B cell (primary cell): ENCODE data around the gene TM6SF1. TPM values are rescaled to one million over a fixed set of nuclear protein-coding genes. Genes with fewer than 3 reads are reported as not detected.
A peak's percentile ranks its signal among the peaks of the same experiment; 100 is the strongest.

Experiments used
- ATAC-seq: fragments of 200-7000 bp; cut with Tn5 transposase; one replicate; pipeline ENCODE4 v1.10.0; 2021; ENCODE audit warnings: low read depth, mild to moderate bottlenecking, moderate number of reproducible peaks, moderate library complexity
- CTCF ChIA-PET: fragments of 350-600 bp; sonication (Branson Sonifier 250); formaldehyde crosslinking; loops from one replicate; lab custom pipeline; 2021; ENCODE audit warnings: antibody characterized with exemption, inconsistent platforms; lab: Charles Lee
- POLR2A ChIA-PET: fragments of 350-600 bp; sonication (Branson Sonifier 250); formaldehyde crosslinking; loops from one replicate; lab custom pipeline; 2021; ENCODE audit warnings: antibody characterized with exemption; lab: Charles Lee
- DNase-seq: peaks from one replicate; pipeline ENCODE4 v3.0.0; 2013
- H2AFZ ChIP-seq: 2 replicates; pipeline ENCODE4 v1.6.1; 2012; ENCODE audit warnings: mild to moderate bottlenecking, low read depth, low read length; ENCODE audit not compliant: insufficient read depth, poor library complexity, severe bottlenecking
- H3K27ac ChIP-seq, 2 donors: 1 replicate in 1 of 2; 2 replicates in 1 of 2; pipeline ENCODE4 v1.5.1; 2012 to 2013; ENCODE audit warnings: low read length in 2 of 2, mild to moderate bottlenecking in 2 of 2, moderate library complexity in 1 of 2
- H3K27me3 ChIP-seq, 4 experiments: fragments of 200-600 bp in 1 of 4; sonication (generic) in 1 of 4; replicated peaks in 1 of 4; 1 replicate in 2 of 4; 2 replicates in 2 of 4; pipeline versions ENCODE4 v1.6.1 to v1.7.0; 2013 to 2016; ENCODE audit warnings: low read length in 3 of 4, mild to moderate bottlenecking in 2 of 4, mixed read lengths in 1 of 4, moderate library complexity in 1 of 4; ENCODE audit not compliant: insufficient read depth in 4 of 4, control insufficient read depth in 3 of 4; ENCODE audit errors: control extremely low read depth in 1 of 4
- H3K36me3 ChIP-seq, 2 experiments: replicated peaks in 1 of 2; 1 replicate in 1 of 2; 2 replicates in 1 of 2; pipeline versions ENCODE4 v1.6.1 to v1.7.1; 2013; ENCODE audit warnings: low read length in 1 of 2; ENCODE audit not compliant: insufficient read depth in 2 of 2, control insufficient read depth in 1 of 2; ENCODE audit errors: control extremely low read depth in 1 of 2, extremely low read depth in 1 of 2
- H3K4me1 ChIP-seq, 2 donors: fragments of 200-600 bp in 1 of 2; sonication (generic) in 1 of 2; 1 replicate in 1 of 2; 2 replicates in 1 of 2; pipeline versions ENCODE4 v1.5.1 to v1.6.1; 2013 to 2017; ENCODE audit warnings: low read length in 2 of 2; ENCODE audit not compliant: control insufficient read depth in 2 of 2, insufficient read depth in 2 of 2
- H3K4me2 ChIP-seq: replicated peaks from 2 replicates; pipeline ENCODE3; 2012; ENCODE audit warnings: mild to moderate bottlenecking, low read depth, low read length; ENCODE audit not compliant: poor library complexity, severe bottlenecking
- H3K4me3 ChIP-seq, 5 experiments: fragments of 200-600 bp in 1 of 5; sonication (generic) in 1 of 5; 1 replicate in 3 of 5; 2 replicates in 2 of 5; pipeline versions ENCODE4 v1.5.1 to v1.7.0; 2011 to 2016; ENCODE audit warnings: low read length in 4 of 5, mild to moderate bottlenecking in 4 of 5, low read depth in 2 of 5, control low read depth in 1 of 5, moderate library complexity in 1 of 5; ENCODE audit not compliant: insufficient read depth in 1 of 5; ENCODE audit errors: control extremely low read depth in 1 of 5, extremely low read depth in 1 of 5
- H3K79me2 ChIP-seq: fragments of 200-600 bp; sonication (generic); one replicate; pipeline ENCODE4 v1.6.0; 2016; ENCODE audit warnings: low read length; ENCODE audit not compliant: control insufficient read depth, insufficient read depth
- H3K9ac ChIP-seq: fragments of 200-600 bp; sonication (generic); 2 replicates; pipeline ENCODE4 v1.6.1; 2017; ENCODE audit warnings: mild to moderate bottlenecking, low read length, moderate library complexity
- H3K9me3 ChIP-seq, 3 donors: one replicate each; pipeline versions ENCODE4 v1.6.1 to v1.7.1; 2013; ENCODE audit warnings: low read length in 2 of 3; ENCODE audit not compliant: control insufficient read depth in 2 of 3, insufficient read depth in 1 of 3; ENCODE audit errors: control extremely low read depth in 1 of 3
- H4K20me1 ChIP-seq: 2 replicates; pipeline ENCODE4 v1.6.0; 2012; ENCODE audit warnings: mild to moderate bottlenecking, low read length; ENCODE audit not compliant: insufficient read depth, control insufficient read depth, poor library complexity, severe bottlenecking
- H3K27ac Mint-ChIP-seq: one replicate; pipeline ENCODE4 v1.8.0; 2021; ENCODE audit warnings: mixed read lengths
- H3K27me3 Mint-ChIP-seq: one replicate; pipeline ENCODE4 v1.8.0; 2021; ENCODE audit warnings: mixed read lengths
- H3K4me1 Mint-ChIP-seq: one replicate; pipeline ENCODE4 v1.8.0; 2021; ENCODE audit warnings: mixed read lengths
- H3K4me3 Mint-ChIP-seq: one replicate; pipeline ENCODE4 v1.8.0; 2021; ENCODE audit warnings: mixed read lengths
- H3K9me3 Mint-ChIP-seq: one replicate; pipeline ENCODE4 v1.8.0; 2022; ENCODE audit warnings: mixed read lengths; ENCODE audit not compliant: insufficient read depth
- CTCF ChIP-seq: fragments of 200-600 bp; IDR thresholded peaks from one replicate; pipeline ENCODE4 v1.8.0; 2022; ENCODE audit warnings: antibody characterized with exemption, mild to moderate bottlenecking
- EZH2 ChIP-seq: IDR thresholded peaks from 2 replicates; pipeline ENCODE4 v1.6.1; 2012; ENCODE audit warnings: borderline replicate concordance, low read depth, mild to moderate bottlenecking, moderate library complexity, low read length; ENCODE audit not compliant: insufficient read depth, poor library complexity, severe bottlenecking
- WGBS: methylation state at CpG from one replicate; pipeline ENCODE4 v1.1.5; 2013; ENCODE audit warnings: missing lambda C conversion rate; ENCODE audit not compliant: insufficient coverage; 5-methylcytosine and 5-hydroxymethylcytosine counted together
- intact Hi-C: fragments of 100-400 bp; cut with micrococcal nuclease; formaldehyde crosslinking; loops from one replicate; pipeline ENCODE4 v1.10.0; 2022
- polyA plus RNA-seq: library from polyadenylated mRNA; depleted of rRNA; stranded (reverse); fragments of >200 nt; gene quantifications from 2 replicates; pipeline ENCODE4 v1.2.3, GENCODE V29; 2012
- total RNA-seq, 2 donors: library from RNA; stranded (reverse); fragments of 120-200 nt in 1 of 2; gene quantifications; 1 replicate in 1 of 2; 2 replicates in 1 of 2; pipeline versions ENCODE4 v1.2.3 to v1.2.4, GENCODE V29; 2013 to 2022

Gene TM6SF1
- total and polyA plus RNA-seq, 2 donors (not counting 1 experiment from before 2014, with no cell fraction given), result 1.1 to 1.6 TPM

GRCh38 chr15:83107841-83108181 is 366 bp downstream of the TM6SF1 start:
- peaks cover 37% of the 10 kb centered on the region for H3K27me3 Mint-ChIP-seq
- H2AFZ ChIP-seq, result peak overlapping the region; percentile 83
- DNase-seq (no peak), ATAC-seq (no peak)
- H3K9me3 ChIP-seq, result no peaks in the 10 kb centered on the region
- peaks cover 0 to 3% (median under 1%) of the 10 kb centered on the region in 4 experiments for H3K27me3 ChIP-seq
- peaks cover 24% of the 10 kb centered on the region for H3K4me1 Mint-ChIP-seq
- H3K27ac ChIP-seq, result no peak overlapping the region
- WGBS, result 6% methylated on average over 25 of the region's 30 CpGs
- H4K20me1 ChIP-seq, result no peaks in the 10 kb centered on the region
- H3K4me3 Mint-ChIP-seq, result peak overlapping the region; percentile 89
- H3K4me1 ChIP-seq, result peaks cover 14 to 22% of the 10 kb centered on the region in 2 donors
- no peak overlapping the region for H3K27ac Mint-ChIP-seq
- intact Hi-C loops, result no loop called here
- peak overlapping the region; percentile 41 to 88 (median 60) for H3K4me3 ChIP-seq
- no peak for TF ChIP-seq EZH2
- no peak for TF ChIP-seq CTCF
- H3K79me2 ChIP-seq, result no peaks in the 10 kb centered on the region
- no peaks in the 10 kb centered on the region for H3K9me3 Mint-ChIP-seq
- H3K9ac ChIP-seq, result peak overlapping the region; percentile 71
- peak overlapping the region; percentile 94 for H3K4me2 ChIP-seq
- ChIA-PET CTCF (no interaction called here), POLR2A (no interaction called here)
- H3K36me3 ChIP-seq, result no peaks in the 10 kb centered on the region

GRCh38 chr15:83108266-83109219 is 1.1 kb downstream of the TM6SF1 start:
- TF ChIP-seq EZH2 (no peak), CTCF (no peak)
- H3K4me2 ChIP-seq, result peak overlapping the region; percentile 94
- Mint-ChIP-seq H3K9me3 (no peaks in the 10 kb centered on the region), H3K4me3 (peak overlapping the region; percentile 89), H3K4me1 (peaks cover 24% of the 10 kb centered on the region), H3K27me3 (peaks cover 37% of the 10 kb centered on the region), H3K27ac (peak overlapping the region; percentile 5)
- CTCF ChIA-PET, result no interaction called here
- H3K27ac ChIP-seq, result peak overlapping the region in 1 of 2 donors; percentile 62
- H4K20me1 ChIP-seq, result no peaks in the 10 kb centered on the region
- peak; percentile 64 for DNase-seq
- no peaks in the 10 kb centered on the region for H3K36me3 ChIP-seq
- WGBS, result 8% methylated on average over 19 of the region's 21 CpGs
- peak overlapping the region; percentile 83 for H2AFZ ChIP-seq
- peak; percentile 75 for ATAC-seq
- H3K4me3 ChIP-seq, result peak overlapping the region; percentile 41 to 88 (median 60)
- no peaks in the 10 kb centered on the region for H3K79me2 ChIP-seq
- intact Hi-C loops, result no loop called here
- no peaks in the 10 kb centered on the region for H3K9me3 ChIP-seq
- H3K4me1 ChIP-seq, result peaks cover 14 to 22% of the 10 kb centered on the region in 2 donors
- POLR2A ChIA-PET, result interaction anchor here (0.9 kb wide), 1 partner anchor 41 kb away, joined by 4 read pairs; the partner anchor contains the start of gene BTBD1
- H3K9ac ChIP-seq, result peak overlapping the region; percentile 71
- peaks cover 0 to 3% (median under 1%) of the 10 kb centered on the region in 4 experiments for H3K27me3 ChIP-seq
